OCI-LY1 (cell line): ENCODE results near the gene CACNA1D.

Experiments used
- CTCF ChIP-seq: fragments of 200-600 bp; sonication (generic), shearing (Covaris generic); IDR thresholded peaks from 2 replicates; pipeline ENCODE4 v1.5.1; 2017; ENCODE audit warnings: mild to moderate bottlenecking, antibody characterized with exemption, low read length, moderate library complexity, mixed read lengths
- EZH2 ChIP-seq: fragments of 200-600 bp; sonication (generic), shearing (Covaris generic); IDR thresholded peaks from 2 replicates; pipeline ENCODE4 v1.8.0; 2017; ENCODE audit warnings: borderline replicate concordance, mixed run types, mild to moderate bottlenecking, antibody characterized with exemption, low read length, moderate library complexity, mixed read lengths

DNA sequence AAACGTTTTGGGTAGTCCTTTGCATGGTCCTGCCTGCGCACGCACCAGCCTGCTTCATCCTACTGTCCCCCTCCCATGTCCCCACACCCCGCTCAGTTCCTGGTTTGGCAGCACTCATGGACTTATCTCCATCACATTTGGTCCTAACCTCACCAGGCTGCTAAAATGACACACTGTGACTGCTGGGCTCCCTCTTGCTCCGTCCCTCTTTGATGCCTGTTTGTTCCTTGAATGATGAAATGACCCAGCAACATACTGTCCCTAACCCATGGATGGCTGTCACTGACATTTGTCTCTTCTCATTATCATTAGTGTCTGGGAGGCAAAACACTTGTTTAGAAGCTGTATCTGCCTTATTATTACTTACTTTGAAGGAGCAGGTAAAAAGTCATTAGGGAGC, 271.3 kb downstream of the CACNA1D start:
- TF ChIP-seq CTCF = no peak
- no peak for TF ChIP-seq EZH2
